Glutamatergic neuron (in vitro differentiated cells): ENCODE measurements around the gene BTG2. TPM values are rescaled to one million over a fixed set of nuclear protein-coding genes. Genes with fewer than 3 reads are reported as not detected.
A peak's percentile ranks its signal among the peaks of the same experiment; 100 is the strongest.

Source experiments
- DNase-seq: peaks from one replicate; pipeline ENCODE4 v3.0.0; 2022
- H3K27ac Mint-ChIP-seq: one replicate; pipeline ENCODE4 v1.8.0; 2020; ENCODE audit warnings: mild to moderate bottlenecking, mixed read lengths, inconsistent platforms; ENCODE audit not compliant: unreplicated experiment
- H3K27me3 Mint-ChIP-seq: one replicate; pipeline ENCODE4 v1.8.0; 2020; ENCODE audit warnings: mild to moderate bottlenecking, moderate library complexity, mixed read lengths, inconsistent platforms; ENCODE audit not compliant: unreplicated experiment
- H3K36me3 Mint-ChIP-seq: one replicate; pipeline ENCODE4 v1.8.0; 2020; ENCODE audit warnings: mild to moderate bottlenecking, mixed read lengths, inconsistent platforms; ENCODE audit not compliant: unreplicated experiment
- H3K4me1 Mint-ChIP-seq: one replicate; pipeline ENCODE4 v1.8.0; 2020; ENCODE audit warnings: mild to moderate bottlenecking, low read depth, mixed read lengths, inconsistent platforms; ENCODE audit not compliant: unreplicated experiment
- H3K4me3 Mint-ChIP-seq: one replicate; pipeline ENCODE4 v1.8.0; 2020; ENCODE audit warnings: mild to moderate bottlenecking, mixed read lengths, inconsistent platforms; ENCODE audit not compliant: unreplicated experiment
- H3K9me3 Mint-ChIP-seq: one replicate; pipeline ENCODE4 v1.8.0; 2020; ENCODE audit warnings: mild to moderate bottlenecking, moderate library complexity, mixed read lengths, inconsistent platforms; ENCODE audit not compliant: unreplicated experiment
- total RNA-seq: library from RNA; stranded (reverse); fragmentation: NEBNext Ultra II Directional; extraction: Animal tissue kit (Norgen Biotek cat#: 25700); gene quantifications from one replicate; pipeline ENCODE4 v1.2.1, GENCODE V29; 2021; ENCODE audit not compliant: unreplicated experiment
- TF ChIP-seq, protein P1 (sequence below): fragments of 200-600 bp; sonication (generic); IDR thresholded peaks from one replicate; pipeline ENCODE4 v1.5.0; 2021; ENCODE audit not compliant: partially characterized antibody, unreplicated experiment

BTG2 gene
- total RNA-seq, 1 donor from 2014 or later: 88.6 TPM

DNA sequence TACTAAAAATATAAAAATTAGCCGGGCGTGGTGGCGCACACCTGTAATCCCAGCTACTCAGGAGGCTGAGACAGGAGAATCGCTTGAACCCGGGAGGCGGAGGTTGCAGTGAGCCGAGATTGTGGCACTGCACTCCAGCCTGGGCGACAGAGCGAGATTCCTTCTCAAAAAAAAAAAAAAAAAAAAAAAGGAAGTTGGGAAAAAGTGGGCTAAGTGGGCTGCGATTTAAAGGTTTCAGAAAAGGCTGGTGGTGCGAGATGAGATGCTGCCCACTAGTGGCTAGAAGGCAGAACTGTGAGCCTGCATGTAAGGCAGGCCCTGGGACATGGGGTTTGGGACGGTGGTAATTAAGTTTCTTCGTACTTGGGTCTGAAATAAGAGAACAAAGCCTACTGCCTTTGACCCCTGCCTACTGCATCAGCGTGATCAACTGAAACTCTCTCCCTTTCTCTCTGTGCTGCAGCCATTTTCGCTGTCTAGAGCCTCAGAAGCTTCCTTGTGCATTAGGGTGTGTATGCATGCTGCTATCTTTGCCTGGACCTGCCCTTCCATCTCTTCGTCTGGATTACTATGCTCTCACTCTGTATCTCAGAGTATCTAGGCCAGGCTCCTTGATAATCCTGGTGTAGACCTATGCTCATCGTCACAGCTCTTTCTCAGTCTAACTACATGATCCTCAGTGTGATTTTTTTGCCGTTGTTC, 33.2 kb downstream of the BTG2 start:
- H3K4me1 Mint-ChIP-seq: peaks cover 30% of the 10 kb centered on the region
- peak; percentile 62 for DNase-seq
- H3K27ac Mint-ChIP-seq: no peak overlapping the region

DNA sequence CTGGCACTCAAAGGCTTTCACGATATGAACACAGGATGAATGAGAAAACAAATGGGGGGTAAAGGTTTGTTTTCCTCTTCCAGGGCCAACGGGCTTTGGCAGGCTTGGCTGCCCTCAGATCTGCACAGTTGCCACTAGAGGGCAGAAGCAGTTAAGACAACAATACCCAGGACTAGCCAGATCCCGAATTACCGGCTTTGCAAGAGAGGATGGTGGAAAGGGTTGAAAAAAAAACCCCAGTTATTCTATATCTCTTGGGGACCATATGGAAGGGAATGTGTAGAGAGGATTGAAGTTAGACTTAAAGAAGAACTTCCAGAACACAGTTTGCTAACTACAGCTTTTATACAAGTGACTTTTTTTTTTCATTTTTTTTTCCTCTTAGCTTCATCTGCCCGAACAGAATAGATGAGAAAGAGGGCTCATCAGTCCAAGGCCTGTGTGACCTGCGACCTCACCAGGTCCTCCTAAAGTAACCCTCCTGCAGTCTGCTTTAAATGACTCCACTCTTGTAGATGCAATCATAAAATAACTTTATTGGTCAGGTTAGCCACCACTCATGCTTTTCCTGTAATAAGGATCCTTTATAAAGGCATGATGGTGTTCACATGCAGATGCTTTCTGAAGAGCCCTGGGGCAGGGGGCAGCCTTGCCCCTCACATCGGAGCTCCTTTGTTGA, 34.9 kb downstream of the BTG2 start:
- no peak overlapping the region for H3K27ac Mint-ChIP-seq
- H3K4me1 Mint-ChIP-seq: peaks cover 30% of the 10 kb centered on the region
- H3K9me3 Mint-ChIP-seq: no peaks in the 10 kb centered on the region
- H3K36me3 Mint-ChIP-seq: no peaks in the 10 kb centered on the region
- no peak overlapping the region for H3K4me3 Mint-ChIP-seq
- H3K27me3 Mint-ChIP-seq: no peaks in the 10 kb centered on the region
- TF ChIP-seq, protein P1, sequence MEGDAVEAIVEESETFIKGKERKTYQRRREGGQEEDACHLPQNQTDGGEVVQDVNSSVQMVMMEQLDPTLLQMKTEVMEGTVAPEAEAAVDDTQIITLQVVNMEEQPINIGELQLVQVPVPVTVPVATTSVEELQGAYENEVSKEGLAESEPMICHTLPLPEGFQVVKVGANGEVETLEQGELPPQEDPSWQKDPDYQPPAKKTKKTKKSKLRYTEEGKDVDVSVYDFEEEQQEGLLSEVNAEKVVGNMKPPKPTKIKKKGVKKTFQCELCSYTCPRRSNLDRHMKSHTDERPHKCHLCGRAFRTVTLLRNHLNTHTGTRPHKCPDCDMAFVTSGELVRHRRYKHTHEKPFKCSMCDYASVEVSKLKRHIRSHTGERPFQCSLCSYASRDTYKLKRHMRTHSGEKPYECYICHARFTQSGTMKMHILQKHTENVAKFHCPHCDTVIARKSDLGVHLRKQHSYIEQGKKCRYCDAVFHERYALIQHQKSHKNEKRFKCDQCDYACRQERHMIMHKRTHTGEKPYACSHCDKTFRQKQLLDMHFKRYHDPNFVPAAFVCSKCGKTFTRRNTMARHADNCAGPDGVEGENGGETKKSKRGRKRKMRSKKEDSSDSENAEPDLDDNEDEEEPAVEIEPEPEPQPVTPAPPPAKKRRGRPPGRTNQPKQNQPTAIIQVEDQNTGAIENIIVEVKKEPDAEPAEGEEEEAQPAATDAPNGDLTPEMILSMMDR: peak; percentile 83
- DNase-seq: peak; percentile 71

More for the DNA sequence above, 33.2 kb downstream of the BTG2 start:
- TF ChIP-seq, protein P1: peak; percentile 85
- H3K27me3 Mint-ChIP-seq: no peaks in the 10 kb centered on the region
- no peaks in the 10 kb centered on the region for H3K36me3 Mint-ChIP-seq
- H3K9me3 Mint-ChIP-seq: no peaks in the 10 kb centered on the region
- no peak overlapping the region for H3K4me3 Mint-ChIP-seq

DNA sequence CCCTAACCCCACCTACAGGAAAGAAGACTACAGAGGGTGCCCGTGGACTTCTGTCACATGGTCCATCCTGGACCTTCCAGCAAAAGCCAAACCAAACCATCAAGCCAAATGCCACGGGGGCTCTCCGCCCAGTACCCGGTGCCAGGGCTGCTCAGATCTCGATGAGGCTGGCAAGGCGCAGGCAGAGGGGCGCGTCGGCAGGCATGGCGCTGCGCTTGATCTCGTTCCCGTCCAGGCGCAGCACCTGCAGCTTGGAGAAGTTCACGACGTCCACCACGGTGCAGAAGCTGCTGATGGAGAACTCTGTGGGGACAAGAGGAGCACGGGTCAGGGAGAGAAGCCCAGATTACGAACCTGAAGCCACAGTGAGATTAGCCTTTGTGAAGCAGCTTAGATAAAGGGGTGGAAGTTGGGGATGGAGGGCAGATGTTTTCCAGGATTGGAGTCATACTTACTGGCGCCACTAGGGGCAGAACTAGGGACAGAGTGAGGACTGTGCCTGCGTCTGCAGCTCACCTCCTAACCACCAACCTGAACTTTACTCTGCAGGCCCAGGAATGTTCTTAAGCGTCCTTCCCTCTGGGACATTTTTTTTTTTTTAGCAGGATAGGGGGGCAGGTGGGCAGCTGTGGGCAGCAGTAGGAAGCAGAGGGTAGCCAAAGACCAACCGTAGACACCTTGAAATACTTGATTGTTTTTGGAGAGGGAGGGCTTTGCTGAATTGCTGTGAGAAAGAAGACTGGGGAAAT, 37.0 kb downstream of the BTG2 start:
- peak; percentile 71 for DNase-seq
- TF ChIP-seq, protein P1: peak; percentile 90
- Mint-ChIP-seq H3K4me1 (peaks cover 22% of the 10 kb centered on the region), H3K4me3 (no peak overlapping the region), H3K27me3 (no peaks in the 10 kb centered on the region), H3K36me3 (no peaks in the 10 kb centered on the region), H3K27ac (no peak overlapping the region), H3K9me3 (no peaks in the 10 kb centered on the region)

DNA sequence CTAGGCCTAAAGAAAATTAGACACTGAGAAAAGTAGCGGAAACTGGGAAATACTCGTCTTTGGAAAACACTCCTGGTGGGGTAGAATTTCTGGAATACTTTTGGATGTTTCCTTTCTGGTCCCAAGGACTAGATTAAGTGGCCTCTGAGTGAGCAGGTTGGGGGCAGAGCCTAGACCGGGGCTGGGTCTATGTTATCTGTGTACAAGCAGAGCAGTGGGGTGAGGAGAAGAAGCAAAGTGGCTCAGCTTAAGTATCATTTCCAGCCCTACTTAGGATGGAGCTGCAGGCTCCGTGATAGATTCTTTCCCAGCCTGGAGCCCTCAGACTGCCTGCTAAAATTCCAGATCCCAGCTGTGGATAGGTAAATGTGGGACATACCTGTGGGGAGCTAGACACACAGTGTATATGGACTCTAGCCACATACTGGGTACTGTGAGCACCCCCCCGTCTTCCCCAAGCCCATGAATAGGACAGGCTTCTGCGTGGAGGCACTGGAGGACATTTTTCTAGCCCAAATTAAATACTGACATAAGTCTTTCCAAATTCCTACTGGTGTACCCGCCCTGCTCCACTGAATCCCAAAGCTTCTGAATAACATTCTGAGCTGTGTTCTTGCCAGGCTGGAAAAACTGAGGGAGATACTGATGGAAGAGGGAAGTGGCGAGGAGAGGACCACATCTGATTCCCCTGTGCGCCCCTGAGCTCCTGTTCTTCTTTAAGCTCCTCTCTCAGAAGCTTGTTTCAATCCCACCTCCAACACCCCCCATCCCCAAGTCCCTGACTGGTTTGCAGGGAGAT, 38.8 kb downstream of the BTG2 start:
- TF ChIP-seq, protein P1: no peak
- H3K4me3 Mint-ChIP-seq: no peak overlapping the region
- no peak overlapping the region for H3K27ac Mint-ChIP-seq
- peaks cover 15% of the 10 kb centered on the region for H3K4me1 Mint-ChIP-seq
- DNase-seq: no peak
- H3K36me3 Mint-ChIP-seq: peaks cover 4% of the 10 kb centered on the region
- H3K9me3 Mint-ChIP-seq: peaks cover 2% of the 10 kb centered on the region
- peaks cover 2% of the 10 kb centered on the region for H3K27me3 Mint-ChIP-seq
